Liver (tissue), 3 donors: ENCODE measurements around the gene DNAJC22.

ENCODE experiments used
- ATF3 ChIP-seq: IDR thresholded peaks from 2 replicates; pipeline ENCODE4 v1.6.1; 2016; ENCODE audit warnings: antibody characterized with exemption
- EGR1 ChIP-seq, 2 donors: IDR thresholded peaks; 2 replicates each; pipeline ENCODE4 v1.6.1; 2016 to 2018; ENCODE audit warnings: antibody characterized with exemption in 2 of 2, low read depth in 2 of 2
- FOXA1 ChIP-seq: IDR thresholded peaks from 2 replicates; pipeline ENCODE4 v1.6.1; 2016; ENCODE audit warnings: antibody characterized with exemption
- GABPA ChIP-seq, 2 donors: IDR thresholded peaks in 1 of 2; conservative IDR thresholded peaks in 1 of 2; 2 replicates each; pipeline ENCODE4 v1.6.1; 2016; ENCODE audit warnings: antibody characterized with exemption in 2 of 2, mild to moderate bottlenecking in 1 of 2, moderate library complexity in 1 of 2
- JUND ChIP-seq, 2 donors: IDR thresholded peaks; 2 replicates each; pipeline ENCODE4 v1.6.1; 2016; ENCODE audit warnings: antibody characterized with exemption in 2 of 2
- MAX ChIP-seq: IDR thresholded peaks from 2 replicates; pipeline ENCODE4 v1.6.1; 2016; ENCODE audit warnings: antibody characterized with exemption
- RAD21 ChIP-seq, 2 donors: IDR thresholded peaks; 2 replicates each; pipeline ENCODE4 v1.6.1; 2016; ENCODE audit warnings: antibody characterized with exemption in 2 of 2, mild to moderate bottlenecking in 2 of 2
- RXRA ChIP-seq, 2 donors: IDR thresholded peaks; 2 replicates each; pipeline ENCODE4 v1.6.1; 2017 to 2018; ENCODE audit warnings: antibody characterized with exemption in 2 of 2, mild to moderate bottlenecking in 1 of 2
- SP1 ChIP-seq: IDR thresholded peaks from 2 replicates; pipeline ENCODE4 v1.6.1; 2018; ENCODE audit warnings: antibody characterized with exemption, mild to moderate bottlenecking
- YY1 ChIP-seq: IDR thresholded peaks from 2 replicates; pipeline ENCODE4 v1.6.1; 2016; ENCODE audit warnings: antibody characterized with exemption, mild to moderate bottlenecking
- ZBTB33 ChIP-seq: IDR thresholded peaks from 2 replicates; pipeline ENCODE4 v1.6.1; 2016; ENCODE audit warnings: antibody characterized with exemption
- TF ChIP-seq, protein P1 (sequence below): fragments of 150-350 bp; IDR thresholded peaks from 2 replicates; pipeline ENCODE4 v1.5.1; 2017; ENCODE audit warnings: improper control_type of control experiment, low read depth, low read length; ENCODE audit not compliant: missing input control
- TF ChIP-seq, protein P2 (sequence below): IDR thresholded peaks from 2 replicates; pipeline ENCODE4 v1.6.1; 2016; ENCODE audit warnings: antibody characterized with exemption, mild to moderate bottlenecking
- donor health status: healthy.
- donor health status: healthy.

GRCh38 chr12:49377386-49377785 lies 30.7 kb downstream of the DNAJC22 start:
- no peak for TF ChIP-seq YY1
- TF ChIP-seq, protein P1, sequence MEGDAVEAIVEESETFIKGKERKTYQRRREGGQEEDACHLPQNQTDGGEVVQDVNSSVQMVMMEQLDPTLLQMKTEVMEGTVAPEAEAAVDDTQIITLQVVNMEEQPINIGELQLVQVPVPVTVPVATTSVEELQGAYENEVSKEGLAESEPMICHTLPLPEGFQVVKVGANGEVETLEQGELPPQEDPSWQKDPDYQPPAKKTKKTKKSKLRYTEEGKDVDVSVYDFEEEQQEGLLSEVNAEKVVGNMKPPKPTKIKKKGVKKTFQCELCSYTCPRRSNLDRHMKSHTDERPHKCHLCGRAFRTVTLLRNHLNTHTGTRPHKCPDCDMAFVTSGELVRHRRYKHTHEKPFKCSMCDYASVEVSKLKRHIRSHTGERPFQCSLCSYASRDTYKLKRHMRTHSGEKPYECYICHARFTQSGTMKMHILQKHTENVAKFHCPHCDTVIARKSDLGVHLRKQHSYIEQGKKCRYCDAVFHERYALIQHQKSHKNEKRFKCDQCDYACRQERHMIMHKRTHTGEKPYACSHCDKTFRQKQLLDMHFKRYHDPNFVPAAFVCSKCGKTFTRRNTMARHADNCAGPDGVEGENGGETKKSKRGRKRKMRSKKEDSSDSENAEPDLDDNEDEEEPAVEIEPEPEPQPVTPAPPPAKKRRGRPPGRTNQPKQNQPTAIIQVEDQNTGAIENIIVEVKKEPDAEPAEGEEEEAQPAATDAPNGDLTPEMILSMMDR = no peak
- TF ChIP-seq ZBTB33 = no peak
- no peak for TF ChIP-seq JUND (IDR thresholded peaks at IDR 0.05)
- TF ChIP-seq RXRA (IDR thresholded peaks at IDR 0.05) = no peak
- TF ChIP-seq, protein P2, sequence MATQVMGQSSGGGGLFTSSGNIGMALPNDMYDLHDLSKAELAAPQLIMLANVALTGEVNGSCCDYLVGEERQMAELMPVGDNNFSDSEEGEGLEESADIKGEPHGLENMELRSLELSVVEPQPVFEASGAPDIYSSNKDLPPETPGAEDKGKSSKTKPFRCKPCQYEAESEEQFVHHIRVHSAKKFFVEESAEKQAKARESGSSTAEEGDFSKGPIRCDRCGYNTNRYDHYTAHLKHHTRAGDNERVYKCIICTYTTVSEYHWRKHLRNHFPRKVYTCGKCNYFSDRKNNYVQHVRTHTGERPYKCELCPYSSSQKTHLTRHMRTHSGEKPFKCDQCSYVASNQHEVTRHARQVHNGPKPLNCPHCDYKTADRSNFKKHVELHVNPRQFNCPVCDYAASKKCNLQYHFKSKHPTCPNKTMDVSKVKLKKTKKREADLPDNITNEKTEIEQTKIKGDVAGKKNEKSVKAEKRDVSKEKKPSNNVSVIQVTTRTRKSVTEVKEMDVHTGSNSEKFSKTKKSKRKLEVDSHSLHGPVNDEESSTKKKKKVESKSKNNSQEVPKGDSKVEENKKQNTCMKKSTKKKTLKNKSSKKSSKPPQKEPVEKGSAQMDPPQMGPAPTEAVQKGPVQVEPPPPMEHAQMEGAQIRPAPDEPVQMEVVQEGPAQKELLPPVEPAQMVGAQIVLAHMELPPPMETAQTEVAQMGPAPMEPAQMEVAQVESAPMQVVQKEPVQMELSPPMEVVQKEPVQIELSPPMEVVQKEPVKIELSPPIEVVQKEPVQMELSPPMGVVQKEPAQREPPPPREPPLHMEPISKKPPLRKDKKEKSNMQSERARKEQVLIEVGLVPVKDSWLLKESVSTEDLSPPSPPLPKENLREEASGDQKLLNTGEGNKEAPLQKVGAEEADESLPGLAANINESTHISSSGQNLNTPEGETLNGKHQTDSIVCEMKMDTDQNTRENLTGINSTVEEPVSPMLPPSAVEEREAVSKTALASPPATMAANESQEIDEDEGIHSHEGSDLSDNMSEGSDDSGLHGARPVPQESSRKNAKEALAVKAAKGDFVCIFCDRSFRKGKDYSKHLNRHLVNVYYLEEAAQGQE = no peak
- no peak for TF ChIP-seq RAD21 (IDR thresholded peaks at IDR 0.05)
- TF ChIP-seq EGR1 (IDR thresholded peaks at IDR 0.05; ENCODE audit: low read depth in 2 of 2) = no peak
- TF ChIP-seq ATF3 = no peak
- TF ChIP-seq GABPA (IDR thresholded peaks at IDR 0.05 in 1 of 2, conservative IDR thresholded peaks at IDR 0.05 in 1 of 2) = no peak
- no peak for TF ChIP-seq MAX
- TF ChIP-seq FOXA1 = no peak
- no peak for TF ChIP-seq SP1
